CD4-positive, alpha-beta T cell (primary cell): ENCODE measurements around the gene LGALS9C. TPM values are rescaled to one million over a fixed set of nuclear protein-coding genes. Genes with fewer than 3 reads are reported as not detected.
"Not testable (repeated sequence)": the region's sequence is repeated elsewhere in the genome, so short reads cannot be mapped to it uniquely, and the experiment has no call there.

Experiments used
- ATAC-seq: fragments of 200-7000 bp; cut with Tn5 transposase; one replicate; pipeline ENCODE4 v1.10.0; 2022; ENCODE audit warnings: mild to moderate bottlenecking; ENCODE audit not compliant: poor library complexity
- CTCF ChIA-PET: fragments of 350-600 bp; sonication (Branson Sonifier 250); formaldehyde crosslinking; loops from one replicate; lab custom pipeline; 2021; ENCODE audit warnings: antibody characterized with exemption, inconsistent platforms; lab: Charles Lee
- POLR2A ChIA-PET: fragments of 350-600 bp; sonication (Branson Sonifier 250); formaldehyde crosslinking; loops from one replicate; lab custom pipeline; 2021; ENCODE audit warnings: antibody characterized with exemption, inconsistent platforms; lab: Charles Lee
- DNase-seq, 14 experiments: peaks; one replicate each; pipeline ENCODE4 v3.0.0-alpha.2; 2013 to 2020; ENCODE audit warnings: mixed read lengths in 2 of 14
- H3K27ac ChIP-seq, 2 donors: one replicate each; pipeline versions ENCODE4 v1.5.1 to v1.7.0; 2013; ENCODE audit warnings: low read length in 2 of 2, low read depth in 1 of 2, mild to moderate bottlenecking in 1 of 2
- H3K27me3 ChIP-seq, 2 experiments: 1 replicate in 1 of 2; 2 replicates in 1 of 2; pipeline versions ENCODE4 v1.6.1 to v1.7.0; 2013; ENCODE audit warnings: low read length in 2 of 2, control low read depth in 1 of 2, mild to moderate bottlenecking in 1 of 2, moderate library complexity in 1 of 2; ENCODE audit not compliant: insufficient read depth in 2 of 2, control insufficient read depth in 1 of 2
- H3K36me3 ChIP-seq: one replicate; pipeline ENCODE4 v1.6.1; 2013; ENCODE audit warnings: low read length, control low read depth; ENCODE audit not compliant: insufficient read depth
- H3K4me1 ChIP-seq: one replicate; pipeline ENCODE4 v1.6.1; 2013; ENCODE audit warnings: low read length, control low read depth; ENCODE audit not compliant: insufficient read depth
- H3K4me3 ChIP-seq: one replicate; pipeline ENCODE4 v1.5.1; 2013; ENCODE audit warnings: mild to moderate bottlenecking, low read length, moderate library complexity
- H3K9me3 ChIP-seq, 2 experiments: 1 replicate in 1 of 2; 2 replicates in 1 of 2; pipeline versions ENCODE4 v1.6.1 to v1.7.0; 2013; ENCODE audit warnings: low read length in 2 of 2, mild to moderate bottlenecking in 2 of 2, control low read depth in 1 of 2, moderate library complexity in 1 of 2; ENCODE audit not compliant: control insufficient read depth in 1 of 2, insufficient read depth in 1 of 2
- H3K27ac Mint-ChIP-seq: one replicate; pipeline ENCODE4 v1.8.0; 2020; ENCODE audit warnings: mixed read lengths
- H3K27me3 Mint-ChIP-seq: one replicate; pipeline ENCODE4 v1.8.0; 2021; ENCODE audit warnings: mixed read lengths
- H3K36me3 Mint-ChIP-seq: one replicate; pipeline ENCODE4 v1.8.0; 2021; ENCODE audit warnings: low read depth, mixed read lengths
- H3K4me1 Mint-ChIP-seq: one replicate; pipeline ENCODE4 v1.8.0; 2021; ENCODE audit warnings: low read depth, mixed read lengths
- H3K4me3 Mint-ChIP-seq: one replicate; pipeline ENCODE4 v1.8.0; 2020; ENCODE audit warnings: mild to moderate bottlenecking, mixed read lengths
- H3K9me3 Mint-ChIP-seq: one replicate; pipeline ENCODE4 v1.8.0; 2020; ENCODE audit warnings: mixed read lengths
- intact Hi-C, 2 experiments: fragments of 100-400 bp; cut with DNase I in 1 of 2; cut with micrococcal nuclease in 1 of 2; formaldehyde crosslinking; loops; one replicate each; pipeline versions ENCODE4 v1.15.1 to v1.9.0; 2023 to 2025; cut with DNase I, micrococcal nuclease
- total RNA-seq, 174 experiments: library from RNA in 2 of 174; stranded (reverse) in 2 of 174; gene quantifications; one replicate each; pipeline ENCODE4 v1.2.3 and lab custom pipeline; 2021 to 2026

The LGALS9C gene
- total RNA-seq, 2 experiments from 2014 or later = not detected

DNA sequence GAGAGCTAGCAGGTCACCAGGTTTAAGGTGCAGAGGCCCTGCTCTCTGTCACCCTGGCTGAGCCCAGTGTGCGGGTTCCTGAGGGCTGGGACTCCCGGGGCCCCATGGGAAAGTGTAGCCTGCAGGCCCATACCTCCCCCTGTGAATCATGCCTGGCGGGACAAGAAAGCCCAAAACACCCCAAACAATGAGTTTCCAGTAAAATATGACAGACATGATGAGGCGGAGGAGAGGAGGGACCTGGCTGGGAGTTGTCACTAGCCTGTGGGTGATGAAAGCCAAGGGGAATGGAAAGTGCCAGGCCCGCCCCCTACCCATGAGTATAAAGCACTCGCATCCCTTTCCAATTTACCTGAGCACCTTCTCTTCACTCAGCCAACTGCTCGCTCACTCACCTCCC, 26.8 kb upstream of the LGALS9C start:
- POLR2A ChIA-PET, H3K4me3 Mint-ChIP-seq, H3K27me3 Mint-ChIP-seq, H3K9me3 ChIP-seq, H3K27ac ChIP-seq, H3K4me1 Mint-ChIP-seq, H3K4me1 ChIP-seq, H3K27me3 ChIP-seq, ATAC-seq, H3K9me3 Mint-ChIP-seq, H3K36me3 Mint-ChIP-seq, H3K4me3 ChIP-seq, DNase-seq, H3K27ac Mint-ChIP-seq, intact Hi-C loops, CTCF ChIA-PET, H3K36me3 ChIP-seq: not testable (repeated sequence)

DNA sequence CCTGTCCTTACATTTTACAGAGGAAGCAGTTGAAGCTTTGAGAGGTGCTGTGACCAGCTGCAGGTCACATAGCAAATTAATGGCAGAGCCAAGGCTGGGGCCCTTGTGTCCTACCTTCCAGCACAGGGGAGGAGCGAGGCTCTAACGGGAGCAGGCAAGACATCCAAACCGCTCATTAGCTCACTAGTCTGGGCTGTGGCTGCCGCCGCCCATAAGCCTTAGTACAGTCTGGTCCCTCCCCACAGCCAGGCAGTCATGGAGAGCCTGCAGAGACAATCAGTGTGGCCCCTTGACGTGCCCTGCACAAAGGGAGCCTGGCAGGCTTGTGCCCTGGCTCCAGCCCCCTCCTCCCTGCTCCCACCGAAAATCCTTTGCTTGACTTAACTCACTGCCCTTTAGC, 25.6 kb upstream of the LGALS9C start:
- H3K9me3 ChIP-seq, H3K36me3 Mint-ChIP-seq, H3K36me3 ChIP-seq, ATAC-seq, H3K27ac ChIP-seq, H3K27me3 Mint-ChIP-seq, H3K27me3 ChIP-seq, DNase-seq, H3K4me1 Mint-ChIP-seq, H3K4me1 ChIP-seq, H3K9me3 Mint-ChIP-seq, intact Hi-C loops, H3K4me3 Mint-ChIP-seq, POLR2A ChIA-PET, H3K4me3 ChIP-seq, CTCF ChIA-PET, H3K27ac Mint-ChIP-seq: not testable (repeated sequence)

DNA sequence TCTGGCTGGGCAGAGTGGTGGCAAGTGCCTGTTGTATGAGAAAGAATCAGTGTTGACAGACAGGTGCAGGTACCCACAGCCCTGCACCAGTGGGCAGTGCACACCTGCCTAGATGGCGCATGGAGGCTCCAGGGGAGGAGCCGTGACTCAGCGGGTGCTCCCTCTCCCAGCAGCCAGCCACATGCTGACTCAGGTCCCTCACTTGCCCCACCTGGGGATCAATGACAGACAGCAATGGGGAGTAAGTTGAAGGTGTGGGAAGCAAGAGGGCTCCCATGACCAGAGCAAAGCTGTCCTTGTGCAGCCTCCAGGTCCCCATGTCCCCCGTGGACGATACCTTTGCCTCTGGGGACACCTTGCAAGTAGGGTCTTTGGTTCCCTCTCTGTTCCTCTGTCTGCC, 24.6 kb upstream of the LGALS9C start:
- H3K36me3 Mint-ChIP-seq, CTCF ChIA-PET, H3K27ac Mint-ChIP-seq, H3K4me3 Mint-ChIP-seq, POLR2A ChIA-PET, H3K4me3 ChIP-seq, H3K9me3 ChIP-seq, H3K4me1 ChIP-seq, DNase-seq, H3K36me3 ChIP-seq, H3K27me3 ChIP-seq, ATAC-seq, H3K27ac ChIP-seq, H3K27me3 Mint-ChIP-seq, H3K4me1 Mint-ChIP-seq, H3K9me3 Mint-ChIP-seq, intact Hi-C loops: not testable (repeated sequence)

DNA sequence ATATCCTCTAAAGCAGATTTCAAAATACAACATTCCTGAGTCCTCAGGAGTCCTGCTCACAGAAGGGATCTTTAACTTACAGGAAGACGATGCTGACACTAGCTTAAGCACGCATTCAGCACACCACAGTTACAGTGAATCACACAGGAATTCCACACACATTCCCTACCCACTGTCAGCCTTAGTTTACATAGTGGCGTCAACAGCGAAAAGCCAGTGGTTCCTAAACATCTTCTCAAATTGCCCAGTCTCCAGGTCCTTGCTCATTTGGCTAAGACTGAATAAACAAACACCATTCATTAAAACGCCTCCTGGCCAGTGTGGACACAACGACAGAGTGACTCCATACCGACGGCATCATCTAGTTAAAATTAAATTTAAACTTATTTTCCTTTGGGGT, 17.6 kb upstream of the LGALS9C start:
- H3K4me3 ChIP-seq, H3K27me3 Mint-ChIP-seq, DNase-seq, H3K4me1 Mint-ChIP-seq, H3K4me3 Mint-ChIP-seq, H3K9me3 ChIP-seq, intact Hi-C loops, H3K9me3 Mint-ChIP-seq, H3K27ac Mint-ChIP-seq, POLR2A ChIA-PET, H3K36me3 Mint-ChIP-seq, H3K27ac ChIP-seq, ATAC-seq, H3K27me3 ChIP-seq, H3K36me3 ChIP-seq, CTCF ChIA-PET, H3K4me1 ChIP-seq: not testable (repeated sequence)

DNA sequence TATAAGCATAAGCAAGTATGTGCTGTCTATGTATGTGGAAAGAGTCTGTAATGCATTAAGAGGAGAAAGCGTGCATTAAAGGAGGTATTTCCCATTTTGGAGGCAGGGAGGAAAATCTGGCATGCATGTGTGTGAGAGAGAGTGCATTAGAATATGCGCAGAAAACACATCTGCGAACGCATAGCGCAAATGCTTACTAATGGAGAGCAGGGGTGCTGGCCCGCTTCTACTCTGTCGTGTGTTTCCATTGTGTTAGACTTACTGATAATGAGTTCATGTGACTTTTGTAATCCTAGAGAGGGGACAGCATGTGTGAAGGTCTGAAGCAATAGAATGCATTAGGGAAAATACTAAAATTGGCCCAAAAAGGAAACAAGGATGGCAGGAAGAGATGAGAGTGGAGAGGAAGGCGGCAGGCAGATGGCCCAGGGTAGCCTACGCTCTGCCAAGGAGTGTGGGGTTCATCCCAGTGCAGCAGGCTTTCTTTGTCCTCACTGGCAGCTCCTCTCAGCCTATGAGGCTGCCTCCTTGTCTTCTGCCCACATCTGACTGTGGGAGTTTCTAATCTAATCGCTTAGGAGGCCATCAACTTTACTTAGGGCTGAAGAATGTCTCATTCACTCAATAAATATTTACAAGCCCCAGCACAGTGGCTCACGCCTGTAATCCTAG, 12.6 kb upstream of the LGALS9C start:
- H3K4me3 ChIP-seq, H3K4me1 ChIP-seq, H3K27ac Mint-ChIP-seq, H3K36me3 Mint-ChIP-seq, intact Hi-C loops, H3K27me3 ChIP-seq, H3K27me3 Mint-ChIP-seq, H3K9me3 Mint-ChIP-seq, CTCF ChIA-PET, POLR2A ChIA-PET, H3K27ac ChIP-seq, H3K9me3 ChIP-seq, ATAC-seq, H3K4me3 Mint-ChIP-seq, H3K4me1 Mint-ChIP-seq, DNase-seq, H3K36me3 ChIP-seq: not testable (repeated sequence)

DNA sequence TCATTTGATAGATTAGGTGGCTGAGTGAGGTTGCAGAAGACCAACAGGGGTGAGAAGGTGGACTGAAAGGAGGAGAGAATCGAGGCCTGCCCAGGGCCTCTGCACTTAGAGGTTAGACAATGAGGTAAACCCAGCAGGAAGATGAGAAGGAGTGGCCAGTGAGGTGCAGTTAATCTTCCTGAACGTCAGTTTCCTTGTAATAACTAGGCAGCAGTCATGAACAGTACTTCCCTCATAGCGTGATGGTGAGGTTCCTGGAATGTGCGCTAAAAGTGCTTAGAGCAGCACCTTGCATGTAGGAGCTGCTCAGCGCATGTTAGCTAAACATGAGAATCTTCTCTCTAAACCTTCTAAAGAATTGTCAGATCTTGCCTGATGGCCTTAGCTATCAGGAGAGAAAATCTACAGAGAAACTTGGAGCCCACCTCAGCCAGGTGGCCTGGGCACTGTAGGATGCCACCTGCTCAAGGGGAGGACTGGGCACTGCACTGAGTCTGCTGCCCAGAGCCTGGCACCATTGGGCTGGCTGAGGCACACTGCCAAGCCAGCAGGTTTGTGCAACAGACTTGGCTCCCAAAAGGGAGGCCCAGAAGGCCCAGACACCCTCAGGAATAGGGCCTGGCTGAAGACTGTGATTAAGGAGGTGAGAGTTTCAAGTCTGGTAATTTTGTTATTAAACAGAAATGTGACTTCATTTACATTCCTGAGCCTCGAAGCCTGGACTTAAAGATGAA, 10.2 kb upstream of the LGALS9C start:
- DNase-seq, H3K4me3 Mint-ChIP-seq, H3K27ac Mint-ChIP-seq, H3K4me1 Mint-ChIP-seq, H3K27me3 Mint-ChIP-seq, H3K9me3 ChIP-seq, intact Hi-C loops, H3K36me3 ChIP-seq, H3K27ac ChIP-seq, H3K4me1 ChIP-seq, ATAC-seq, CTCF ChIA-PET, H3K4me3 ChIP-seq, H3K27me3 ChIP-seq, H3K9me3 Mint-ChIP-seq, POLR2A ChIA-PET, H3K36me3 Mint-ChIP-seq: not testable (repeated sequence)

DNA sequence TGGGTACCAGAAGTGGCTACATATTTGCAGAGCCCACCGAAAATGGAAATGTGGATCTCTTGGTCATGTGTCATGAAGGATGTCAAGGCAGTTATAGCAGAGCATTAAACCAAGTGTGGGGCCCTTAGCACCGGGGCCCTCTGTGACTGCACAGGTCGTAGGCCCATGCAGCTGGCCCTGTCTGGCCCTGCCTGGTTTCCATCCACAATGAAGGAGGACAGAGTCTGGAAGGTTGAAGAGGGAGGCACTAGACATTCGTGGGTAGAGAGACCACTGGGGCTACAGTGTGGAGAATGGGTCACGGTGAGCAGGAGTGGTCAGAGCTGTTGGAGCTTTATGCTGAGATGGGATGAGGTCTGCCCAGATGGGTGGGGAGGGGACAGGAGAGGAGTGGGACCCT, 9.6 kb upstream of the LGALS9C start:
- H3K27ac ChIP-seq, H3K4me1 ChIP-seq, H3K4me1 Mint-ChIP-seq, H3K4me3 Mint-ChIP-seq, H3K27ac Mint-ChIP-seq, H3K4me3 ChIP-seq, H3K36me3 ChIP-seq, H3K9me3 Mint-ChIP-seq, ATAC-seq, POLR2A ChIA-PET, H3K27me3 ChIP-seq, H3K36me3 Mint-ChIP-seq, H3K27me3 Mint-ChIP-seq, intact Hi-C loops, H3K9me3 ChIP-seq, DNase-seq, CTCF ChIA-PET: not testable (repeated sequence)
